ENCODE measurements around the gene LITAF.

GRCh38 chr16:11631214-11631613 is 44.5 kb upstream of the LITAF start:
- TF ChIP-seq PRDM4 (tag by site-specific recombination; IDR thresholded peaks at IDR 0.05) (no peak), ZNF311 (tag by site-specific recombination; IDR thresholded peaks at IDR 0.05; ENCODE audit: borderline replicate concordance) (no peak), CTCF (tag by site-specific recombination; IDR thresholded peaks at IDR 0.05) (no peak), ZNF146 (tag by site-specific recombination; IDR thresholded peaks at IDR 0.05) (no peak), PBX3 (CRISPR knock-in tag; IDR thresholded peaks at IDR 0.05) (no peak)
- TF ChIP-seq, protein P1, sequence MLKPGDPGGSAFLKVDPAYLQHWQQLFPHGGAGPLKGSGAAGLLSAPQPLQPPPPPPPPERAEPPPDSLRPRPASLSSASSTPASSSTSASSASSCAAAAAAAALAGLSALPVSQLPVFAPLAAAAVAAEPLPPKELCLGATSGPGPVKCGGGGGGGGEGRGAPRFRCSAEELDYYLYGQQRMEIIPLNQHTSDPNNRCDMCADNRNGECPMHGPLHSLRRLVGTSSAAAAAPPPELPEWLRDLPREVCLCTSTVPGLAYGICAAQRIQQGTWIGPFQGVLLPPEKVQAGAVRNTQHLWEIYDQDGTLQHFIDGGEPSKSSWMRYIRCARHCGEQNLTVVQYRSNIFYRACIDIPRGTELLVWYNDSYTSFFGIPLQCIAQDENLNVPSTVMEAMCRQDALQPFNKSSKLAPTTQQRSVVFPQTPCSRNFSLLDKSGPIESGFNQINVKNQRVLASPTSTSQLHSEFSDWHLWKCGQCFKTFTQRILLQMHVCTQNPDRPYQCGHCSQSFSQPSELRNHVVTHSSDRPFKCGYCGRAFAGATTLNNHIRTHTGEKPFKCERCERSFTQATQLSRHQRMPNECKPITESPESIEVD (tag by site-specific recombination; IDR thresholded peaks at IDR 0.05): no peak
